Loucy (cell line): ENCODE measurements around the gene CCNA2.

Experiments
- H2AFZ ChIP-seq: fragments of 200-600 bp; sonication (generic); 2 replicates; pipeline ENCODE4 v1.6.0; 2016; ENCODE audit warnings: antibody characterized with exemption, mild to moderate bottlenecking, low read length, moderate library complexity
- H3F3A ChIP-seq: fragments of 200-600 bp; 2 replicates; pipeline ENCODE4 v1.6.0; 2016; ENCODE audit warnings: antibody characterized with exemption, low read depth, mild to moderate bottlenecking
- H3K27me3 ChIP-seq: fragments of 200-600 bp; sonication (generic); 2 replicates; pipeline ENCODE4 v1.6.1; 2014; ENCODE audit warnings: low read length, mild to moderate bottlenecking; ENCODE audit not compliant: insufficient read depth, poor library complexity, severe bottlenecking
- H3K36me3 ChIP-seq: fragments of 200-600 bp; sonication (generic); 2 replicates; pipeline ENCODE4 v1.6.1; 2016; ENCODE audit warnings: low read length; ENCODE audit not compliant: insufficient read depth
- H3K4me1 ChIP-seq: fragments of 200-600 bp; sonication (generic); 2 replicates; pipeline ENCODE4 v1.5.1; 2014; ENCODE audit warnings: low read length, mild to moderate bottlenecking; ENCODE audit not compliant: insufficient read depth, poor library complexity, severe bottlenecking
- H3K4me2 ChIP-seq: fragments of 200-600 bp; sonication (generic); 2 replicates; pipeline ENCODE4 v1.6.0; 2014; ENCODE audit warnings: antibody characterized with exemption, low read length, low read depth, mild to moderate bottlenecking; ENCODE audit not compliant: poor library complexity, severe bottlenecking
- H3K4me3 ChIP-seq: fragments of 200-600 bp; sonication (generic); 2 replicates; pipeline ENCODE4 v1.5.1; 2014; ENCODE audit warnings: low read length, mild to moderate bottlenecking, mixed read lengths; ENCODE audit not compliant: poor library complexity, severe bottlenecking
- H3K79me2 ChIP-seq: fragments of 200-600 bp; sonication (generic); 2 replicates; pipeline ENCODE4 v1.6.1; 2014; ENCODE audit warnings: low read length; ENCODE audit not compliant: insufficient read depth
- H3K9ac ChIP-seq: fragments of 200-600 bp; sonication (generic); 2 replicates; pipeline ENCODE4 v1.6.0; 2014; ENCODE audit warnings: mild to moderate bottlenecking, low read depth, low read length, moderate library complexity; ENCODE audit not compliant: poor library complexity, severe bottlenecking
- H3K9me2 ChIP-seq: fragments of 200-600 bp; sonication (generic); replicated peaks from 2 replicates; pipeline ENCODE4 v1.6.1; 2016; ENCODE audit warnings: low read depth, low read length, mixed read lengths
- H3K9me3 ChIP-seq: fragments of 200-600 bp; sonication (generic); 2 replicates; pipeline ENCODE4 v1.6.1; 2014; ENCODE audit warnings: mild to moderate bottlenecking, antibody characterized with exemption, low read length, low read depth; ENCODE audit not compliant: insufficient read depth
- H4K20me1 ChIP-seq: fragments of 200-600 bp; sonication (generic); 2 replicates; pipeline ENCODE4 v1.6.0; 2014; ENCODE audit warnings: antibody characterized with exemption, low read length, mild to moderate bottlenecking; ENCODE audit not compliant: insufficient read depth, poor library complexity, severe bottlenecking
- EZH2phosphoT487 ChIP-seq: fragments of 200-600 bp; IDR thresholded peaks from 2 replicates; pipeline ENCODE4 v1.6.1; 2018; ENCODE audit warnings: antibody characterized with exemption, mild to moderate bottlenecking, moderate library complexity, borderline replicate concordance
- TF ChIP-seq, protein P1 (sequence below): fragments of 200-600 bp; sonication (generic); conservative IDR thresholded peaks from 2 replicates; pipeline ENCODE4 v1.5.1; 2014; ENCODE audit warnings: mild to moderate bottlenecking, antibody characterized with exemption, low read length

Gene CCNA2

DNA sequence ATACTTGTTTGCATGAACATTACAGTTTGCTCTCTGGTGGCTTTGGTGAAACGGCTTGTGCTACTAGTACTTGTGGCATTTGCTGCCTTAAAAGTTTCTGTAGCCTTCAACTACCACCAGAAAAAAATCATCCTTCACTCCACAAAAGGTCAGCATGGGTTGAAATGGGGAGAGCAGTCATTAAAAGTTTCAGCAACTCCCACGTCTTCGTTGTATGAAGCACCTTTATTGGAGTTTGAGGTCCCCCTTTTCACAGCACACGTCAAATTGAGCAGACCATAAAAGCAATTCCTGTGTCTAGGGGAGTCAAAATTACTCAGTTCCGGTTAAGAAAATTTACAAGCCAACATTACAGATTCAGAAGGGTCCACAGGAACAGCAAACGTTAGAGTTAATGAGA lies 23.0 kb upstream of the CCNA2 start:
- H3K27me3 ChIP-seq, result no peaks in the 10 kb centered on the region
- H3K4me3 ChIP-seq, result no peak overlapping the region
- H2AFZ ChIP-seq, result no peak overlapping the region
- TF ChIP-seq, protein P1, sequence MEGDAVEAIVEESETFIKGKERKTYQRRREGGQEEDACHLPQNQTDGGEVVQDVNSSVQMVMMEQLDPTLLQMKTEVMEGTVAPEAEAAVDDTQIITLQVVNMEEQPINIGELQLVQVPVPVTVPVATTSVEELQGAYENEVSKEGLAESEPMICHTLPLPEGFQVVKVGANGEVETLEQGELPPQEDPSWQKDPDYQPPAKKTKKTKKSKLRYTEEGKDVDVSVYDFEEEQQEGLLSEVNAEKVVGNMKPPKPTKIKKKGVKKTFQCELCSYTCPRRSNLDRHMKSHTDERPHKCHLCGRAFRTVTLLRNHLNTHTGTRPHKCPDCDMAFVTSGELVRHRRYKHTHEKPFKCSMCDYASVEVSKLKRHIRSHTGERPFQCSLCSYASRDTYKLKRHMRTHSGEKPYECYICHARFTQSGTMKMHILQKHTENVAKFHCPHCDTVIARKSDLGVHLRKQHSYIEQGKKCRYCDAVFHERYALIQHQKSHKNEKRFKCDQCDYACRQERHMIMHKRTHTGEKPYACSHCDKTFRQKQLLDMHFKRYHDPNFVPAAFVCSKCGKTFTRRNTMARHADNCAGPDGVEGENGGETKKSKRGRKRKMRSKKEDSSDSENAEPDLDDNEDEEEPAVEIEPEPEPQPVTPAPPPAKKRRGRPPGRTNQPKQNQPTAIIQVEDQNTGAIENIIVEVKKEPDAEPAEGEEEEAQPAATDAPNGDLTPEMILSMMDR, result no peak
- H3K4me2 ChIP-seq, result no peak overlapping the region
- no peaks in the 10 kb centered on the region for H4K20me1 ChIP-seq
- H3K9me3 ChIP-seq, result no peaks in the 10 kb centered on the region
- H3K79me2 ChIP-seq, result no peaks in the 10 kb centered on the region
- no peak overlapping the region for H3K9ac ChIP-seq
- no peaks in the 10 kb centered on the region for H3K4me1 ChIP-seq
- H3K36me3 ChIP-seq, result no peaks in the 10 kb centered on the region
- no peaks in the 10 kb centered on the region for H3F3A ChIP-seq
- H3K9me2 ChIP-seq, result no peaks in the 10 kb centered on the region

DNA sequence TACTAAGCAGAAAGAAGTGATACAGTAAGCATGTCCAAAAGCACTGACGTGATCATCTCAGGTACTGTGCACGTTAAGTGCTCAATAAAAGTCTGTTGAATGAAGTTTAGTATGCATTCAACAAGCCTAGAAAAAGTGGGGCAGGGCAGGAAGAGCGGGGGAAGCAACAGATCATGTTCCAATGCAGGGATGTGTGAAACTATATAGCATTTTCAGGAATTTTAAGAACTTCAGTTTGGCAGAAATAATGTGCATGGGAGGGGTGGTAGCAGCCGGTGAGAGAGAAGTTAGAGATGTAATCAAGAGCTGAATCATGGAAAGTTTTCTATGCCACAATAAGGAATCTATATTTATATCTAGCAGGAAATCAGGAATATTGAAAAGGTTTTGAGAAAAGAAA lies 19.2 kb upstream of the CCNA2 start:
- Histone ChIP-seq H3K79me2 (no peaks in the 10 kb centered on the region), H3K27me3 (no peaks in the 10 kb centered on the region), H3K9ac (no peak overlapping the region), H3F3A (no peaks in the 10 kb centered on the region), H3K36me3 (no peaks in the 10 kb centered on the region), H3K9me2 (no peaks in the 10 kb centered on the region), H3K9me3 (no peaks in the 10 kb centered on the region), H3K4me2 (no peak overlapping the region), H4K20me1 (no peaks in the 10 kb centered on the region), H2AFZ (no peak overlapping the region), H3K4me1 (no peaks in the 10 kb centered on the region), H3K4me3 (no peak overlapping the region)
- TF ChIP-seq, protein P1, result no peak
- no peak for TF ChIP-seq EZH2phosphoT487

DNA sequence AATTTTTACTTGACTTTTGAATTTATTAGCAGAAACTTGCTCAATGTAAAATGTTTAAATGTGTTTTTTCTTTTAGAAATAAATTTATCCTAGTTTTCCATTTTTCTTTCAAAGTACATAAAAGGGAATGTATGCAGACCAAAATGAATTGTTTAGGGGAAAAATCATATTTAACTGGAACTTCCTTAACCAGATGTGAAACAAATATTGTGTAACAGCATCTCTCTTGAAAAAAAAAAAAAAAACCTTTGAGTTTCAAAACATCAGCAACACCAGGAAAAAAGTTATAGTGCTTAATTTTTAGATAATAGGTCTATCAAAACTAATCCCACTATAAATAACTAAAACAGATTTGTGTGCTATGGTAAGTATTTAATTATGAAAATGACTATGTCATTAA lies 14.5 kb upstream of the CCNA2 start:
- Histone ChIP-seq H3K79me2 (no peaks in the 10 kb centered on the region), H2AFZ (no peak overlapping the region), H3K9ac (no peak overlapping the region), H3K9me2 (no peaks in the 10 kb centered on the region), H3K4me3 (no peak overlapping the region), H3K9me3 (no peaks in the 10 kb centered on the region), H4K20me1 (no peaks in the 10 kb centered on the region), H3K4me2 (no peak overlapping the region), H3K36me3 (no peaks in the 10 kb centered on the region), H3K4me1 (no peaks in the 10 kb centered on the region), H3F3A (no peaks in the 10 kb centered on the region), H3K27me3 (no peaks in the 10 kb centered on the region)
- TF ChIP-seq, protein P1, result no peak
- TF ChIP-seq EZH2phosphoT487, result no peak
